HepG2 (cell line): ENCODE data around the gene PKN2. TPM values are rescaled to one million over a fixed set of nuclear protein-coding genes. Genes with fewer than 3 reads are reported as not detected.

Source experiments
- ATAC-seq: fragments of 200-7000 bp; cut with Tn5 transposase; 3 replicates; pipeline ENCODE4 v1.9.1; 2020; ENCODE audit warnings: mild to moderate bottlenecking, moderate library complexity
- BruUV-seq: library from RNA; stranded (reverse); fragments of 400-500 nt; replicated peaks from 2 replicates; lab custom pipeline; 2021; lab: Mats Ljungman, UMichigan
- CTCF ChIA-PET: fragments of 300-600 bp; formaldehyde crosslinking; extraction: SDS; loops from one replicate; lab custom pipeline; 2021; ENCODE audit warnings: low total read pairs, inconsistent platforms, low intra/inter-chr PET ratio; lab: Yijun Ruan, JAX
- POLR2A ChIA-PET: fragments of 350-600 bp; sonication (Branson Sonifier 250); formaldehyde crosslinking; loops from one replicate; lab custom pipeline; 2020; ENCODE audit warnings: antibody characterized with exemption, inconsistent platforms; lab: Yijun Ruan, JAX
- DNase-seq: peaks from one replicate; pipeline ENCODE4 v3.0.0-alpha.2; 2015; ENCODE audit warnings: low spot score
- FAIRE-seq: peaks from 3 replicates; lab custom pipeline; 2011; peaks lifted over from hg19 to GRCh38; lab: Jason Lieb, UNC
- H2AFZ ChIP-seq: one replicate; pipeline ENCODE4 v1.6.1; 2011; ENCODE audit warnings: low read length, inconsistent platforms
- H3K27ac ChIP-seq: fragments of 300-600 bp; 3 replicates; pipeline ENCODE4 v1.8.0; 2011; ENCODE audit warnings: mixed run types, mild to moderate bottlenecking, mixed read lengths, low read length, inconsistent platforms; ENCODE audit not compliant: insufficient read depth; ENCODE audit errors: extremely low read length
- H3K27me3 ChIP-seq, 2 experiments: fragments of 200-600 bp in 1 of 2; 2 replicates in 1 of 2; 3 replicates in 1 of 2; pipeline versions ENCODE4 v1.6.0 to v1.8.0; 2011; ENCODE audit warnings: low read length in 2 of 2, mild to moderate bottlenecking in 2 of 2, moderate library complexity in 2 of 2, inconsistent platforms in 1 of 2; ENCODE audit not compliant: insufficient read depth in 2 of 2, control insufficient read depth in 1 of 2
- H3K36me3 ChIP-seq, 2 experiments: fragments of 200-600 bp in 1 of 2; replicated peaks in 1 of 2; 2 replicates in 1 of 2; 3 replicates in 1 of 2; pipeline versions ENCODE4 v1.5.1 to v1.8.0; 2011; ENCODE audit warnings: low read length in 2 of 2, inconsistent platforms in 1 of 2; ENCODE audit not compliant: insufficient read depth in 2 of 2, control insufficient read depth in 1 of 2
- H3K4me1 ChIP-seq: 2 replicates; pipeline ENCODE4 v1.5.1; 2012; ENCODE audit warnings: low read length, inconsistent platforms; ENCODE audit not compliant: insufficient read depth
- H3K4me2 ChIP-seq: 2 replicates; pipeline ENCODE4 v1.6.0; 2011; ENCODE audit warnings: low read depth, low read length, inconsistent platforms
- H3K4me3 ChIP-seq, 3 experiments: fragments of 200-600 bp in 1 of 3; sonication (generic), shearing (Covaris generic) in 1 of 3; replicated peaks in 1 of 3; 2 replicates each; pipeline ENCODE4 v1.5.1; 2011 to 2016; ENCODE audit warnings: low read length in 3 of 3, inconsistent platforms in 2 of 3, low read depth in 2 of 3, mild to moderate bottlenecking in 2 of 3, control low read depth in 1 of 3, mixed read lengths in 1 of 3; ENCODE audit not compliant: insufficient read depth in 1 of 3
- H3K79me2 ChIP-seq: one replicate; pipeline ENCODE4 v1.6.1; 2011; ENCODE audit warnings: low read length, inconsistent platforms; ENCODE audit not compliant: insufficient read depth
- H3K9ac ChIP-seq: 2 replicates; pipeline ENCODE4 v1.6.0; 2011; ENCODE audit warnings: mild to moderate bottlenecking, low read depth, low read length, inconsistent platforms; ENCODE audit not compliant: insufficient read depth
- H3K9me3 ChIP-seq: 2 replicates; pipeline ENCODE4 v1.5.1; 2012; ENCODE audit warnings: mild to moderate bottlenecking, low read length
- H4K20me1 ChIP-seq: 2 replicates; pipeline ENCODE4 v1.6.0; 2011; ENCODE audit warnings: inconsistent platforms, mild to moderate bottlenecking, low read length, moderate library complexity; ENCODE audit not compliant: insufficient read depth
- BHLHE40 ChIP-seq: IDR thresholded peaks from 2 replicates; pipeline ENCODE4 v1.6.1; 2011; ENCODE audit warnings: low read length, improper control_type of control experiment
- CHCHD3 ChIP-seq: sonication (generic); formaldehyde crosslinking; IDR thresholded peaks from 2 replicates; pipeline ENCODE4 v1.8.0; 2022; ENCODE audit warnings: mild to moderate bottlenecking, missing genetic modification reagents, moderate library complexity
- GATA4 ChIP-seq: sonication (generic); IDR thresholded peaks from 2 replicates; pipeline ENCODE4 v1.6.1; 2016; ENCODE audit warnings: antibody characterized with exemption, low read depth, borderline replicate concordance
- MBD4 ChIP-seq: IDR thresholded peaks from 2 replicates; pipeline ENCODE4 v1.6.1; 2012; ENCODE audit warnings: low read length, inconsistent platforms, borderline replicate concordance
- MED1 ChIP-seq: sonication (generic); formaldehyde crosslinking; IDR thresholded peaks from 2 replicates; pipeline ENCODE4 v1.4.0; 2020; ENCODE audit warnings: missing genetic modification reagents
- NAIF1 ChIP-seq: sonication (generic); formaldehyde crosslinking; IDR thresholded peaks from 2 replicates; pipeline ENCODE4 v1.5.0; 2020; ENCODE audit warnings: mild to moderate bottlenecking, missing genetic modification reagents, borderline replicate concordance
- NFAT5 ChIP-seq: sonication (generic); formaldehyde crosslinking; IDR thresholded peaks from 2 replicates; pipeline ENCODE4 v1.4.0; 2020; ENCODE audit warnings: missing genetic modification reagents
- NR3C1 ChIP-seq: sonication (generic); formaldehyde crosslinking; IDR thresholded peaks from 2 replicates; pipeline ENCODE4 v1.4.0; 2020; ENCODE audit warnings: missing genetic modification reagents
- POGK ChIP-seq: sonication (generic); formaldehyde crosslinking; conservative IDR thresholded peaks from 2 replicates; pipeline ENCODE4 v1.8.0; 2022; ENCODE audit warnings: mild to moderate bottlenecking, moderate library complexity, missing genetic modification reagents
- SMARCC2 ChIP-seq: fragments of 450-650 bp; IDR thresholded peaks from 2 replicates; pipeline ENCODE4 v1.6.1; 2017; ENCODE audit warnings: antibody characterized with exemption, mild to moderate bottlenecking
- ZNF225 ChIP-seq: sonication (generic); formaldehyde crosslinking; IDR thresholded peaks from 2 replicates; pipeline ENCODE4 v1.4.0; 2020; ENCODE audit warnings: mild to moderate bottlenecking, missing genetic modification reagents
- ZNF253 ChIP-seq: sonication (generic); formaldehyde crosslinking; IDR thresholded peaks from 2 replicates; pipeline ENCODE4 v1.8.0; 2022; ENCODE audit warnings: mild to moderate bottlenecking, missing genetic modification reagents, borderline replicate concordance
- WGBS: methylation state at CpG from one replicate; pipeline ENCODE4 v1.1.6; 2017; ENCODE audit warnings: low lambda C conversion rate; 5-methylcytosine and 5-hydroxymethylcytosine counted together
- in situ Hi-C: cut with HindIII; loops from 2 replicates; pipeline ENCODE4 v1.10.0; 2017; ENCODE audit warnings: low pct_unique_long_range_greater_than_20kb; ENCODE audit not compliant: extremely low pct_ligation_motif_present
- intact Hi-C: fragments of 100-400 bp; cut with micrococcal nuclease; formaldehyde crosslinking; loops from one replicate; pipeline ENCODE4 v1.10.0; 2022; ENCODE audit not compliant: unreplicated experiment
- polyA plus RNA-seq, 8 experiments: library from polyadenylated mRNA; depleted of rRNA in 3 of 8; stranded (reverse) in 7 of 8; unstranded in 1 of 8; fragments of >200 nt; fragmentation: Illumina TruSeq in 4 of 8; extraction: Trizol in 4 of 8; gene quantifications; 2 replicates each; pipeline versions ENCODE4 v1.2.1 to v1.2.3, GENCODE V29; 2011 to 2016; ENCODE audit warnings: low read depth in 4 of 8, missing spikeins in 1 of 8, mixed read lengths in 1 of 8; ENCODE audit not compliant: insufficient read depth in 1 of 8
- total RNA-seq, 5 experiments: library from RNA; depleted of rRNA; stranded (reverse); fragments of >200 nt; fragmentation: Illumina TruSeq; extraction: Trizol; gene quantifications; 2 replicates each; pipeline ENCODE4 v1.2.3, GENCODE V29; 2016; ENCODE audit warnings: low read depth in 1 of 5
- TF ChIP-seq, protein P1 (sequence below): sonication (generic); formaldehyde crosslinking; IDR thresholded peaks from 2 replicates; pipeline ENCODE4 v1.4.0; 2020; ENCODE audit warnings: missing genetic modification reagents

Gene PKN2
- total and polyA plus RNA-seq, 2 of the 13 experiments (the other 11 are each of a cell fraction or from before 2014, with no cell fraction given), result 17.0 to 29.4 TPM

DNA sequence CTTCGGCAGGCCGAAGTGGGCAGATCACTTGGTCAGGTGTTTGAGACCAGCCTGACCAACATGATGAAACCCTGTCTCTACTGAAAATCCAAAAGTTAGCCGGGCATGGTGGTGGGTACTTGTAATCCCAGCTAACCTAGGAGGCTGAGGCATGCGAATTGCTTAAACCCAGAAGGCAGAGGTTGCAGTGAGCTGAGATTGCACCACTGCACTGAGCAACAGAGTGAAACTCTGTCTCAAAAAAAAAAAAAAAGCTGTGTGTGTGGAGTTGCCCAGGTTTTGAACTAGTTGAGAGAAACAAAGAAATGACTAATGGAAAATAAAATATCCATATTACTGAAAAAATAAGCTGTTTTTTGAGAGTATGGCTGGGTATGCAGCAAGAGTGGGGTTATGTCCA, 107.1 kb downstream of the PKN2 start (continued):
- TF ChIP-seq ZNF225 (CRISPR knock-in tag), result no peak
- no peak for TF ChIP-seq GATA4
- TF ChIP-seq CHCHD3, result no peak
- TF ChIP-seq ZNF253 (CRISPR knock-in tag), result no peak
- no peak for TF ChIP-seq SMARCC2

DNA sequence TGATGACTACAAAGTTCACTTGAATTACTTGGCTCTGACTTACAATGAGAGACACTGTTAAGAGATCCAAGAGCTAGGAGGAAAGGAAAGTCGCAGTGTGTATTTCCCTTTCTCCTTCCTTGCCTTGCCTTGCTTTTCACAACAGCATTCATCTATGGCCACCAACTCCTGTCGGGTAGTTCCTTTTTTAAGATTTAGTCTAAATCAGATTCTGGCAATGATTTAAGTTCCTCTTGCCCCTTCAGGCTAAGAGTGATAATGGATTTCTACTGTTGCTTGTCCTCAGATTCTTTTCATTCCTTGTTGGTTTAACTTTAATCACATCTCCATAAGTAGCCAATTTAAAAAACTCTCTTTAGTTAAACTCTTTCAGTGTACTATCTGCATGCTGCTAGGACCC, 115.4 kb downstream of the PKN2 start:
- no peaks in the 10 kb centered on the region for H3K9me3 ChIP-seq
- H2AFZ ChIP-seq, result no peak overlapping the region
- H3K9ac ChIP-seq, result no peak overlapping the region
- no TSS peak for BruUV-seq
- no peaks in the 10 kb centered on the region for H4K20me1 ChIP-seq
- no peaks in the 10 kb centered on the region for H3K79me2 ChIP-seq
- ChIA-PET POLR2A (no interaction called here), CTCF (no interaction called here)
- in situ Hi-C loops, result no loop called here
- no peak overlapping the region for H3K27ac ChIP-seq
- ATAC-seq, result no peak
- H3K4me1 ChIP-seq, result no peaks in the 10 kb centered on the region
- DNase-seq, result no peak
- no peak overlapping the region for H3K4me2 ChIP-seq
- no peak overlapping the region for H3K4me3 ChIP-seq
- H3K27me3 ChIP-seq, result no peaks in the 10 kb centered on the region
- WGBS, result 96% methylated on average over 2 of the region's 2 CpGs
- intact Hi-C loops, result no loop called here
- no peak for TF ChIP-seq MBD4
- TF ChIP-seq, protein P1, sequence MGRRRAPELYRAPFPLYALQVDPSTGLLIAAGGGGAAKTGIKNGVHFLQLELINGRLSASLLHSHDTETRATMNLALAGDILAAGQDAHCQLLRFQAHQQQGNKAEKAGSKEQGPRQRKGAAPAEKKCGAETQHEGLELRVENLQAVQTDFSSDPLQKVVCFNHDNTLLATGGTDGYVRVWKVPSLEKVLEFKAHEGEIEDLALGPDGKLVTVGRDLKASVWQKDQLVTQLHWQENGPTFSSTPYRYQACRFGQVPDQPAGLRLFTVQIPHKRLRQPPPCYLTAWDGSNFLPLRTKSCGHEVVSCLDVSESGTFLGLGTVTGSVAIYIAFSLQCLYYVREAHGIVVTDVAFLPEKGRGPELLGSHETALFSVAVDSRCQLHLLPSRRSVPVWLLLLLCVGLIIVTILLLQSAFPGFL (CRISPR knock-in tag), result no peak
- no peak for TF ChIP-seq CHCHD3
- no peak for TF ChIP-seq BHLHE40
- TF ChIP-seq POGK (CRISPR knock-in tag), result no peak
- no peak for TF ChIP-seq NAIF1
- TF ChIP-seq NFAT5 (CRISPR knock-in tag), result no peak
- no peak for TF ChIP-seq NR3C1
- TF ChIP-seq MED1 (CRISPR knock-in tag), result no peak
- H3K36me3 ChIP-seq, result peaks cover 1 to 18% of the 10 kb centered on the region in 2 experiments; a peak in 4 of 5 replicates
- FAIRE-seq, result no peak
